Activated CD4-positive, alpha-beta T cell treated with anti-CD3 and anti-CD28 coated beads, Interleukin-2, amount 10 ng/mL, durations not matched to agents 24 days and 14 days (primary cell): ENCODE data around the gene RNU5B-1. TPM values are rescaled to one million over a fixed set of nuclear protein-coding genes. Genes with fewer than 3 reads are reported as not detected.
"Not testable (repeated sequence)": the region's sequence is repeated elsewhere in the genome, so short reads cannot be mapped to it uniquely, and the experiment has no call there.

ENCODE experiments used
- DNase-seq: peaks from one replicate; pipeline ENCODE4 v3.0.0; 2022
- H3K27ac Mint-ChIP-seq: one replicate; pipeline ENCODE4 v1.8.0; 2022; ENCODE audit warnings: mild to moderate bottlenecking, mixed read lengths
- H3K27me3 Mint-ChIP-seq: one replicate; pipeline ENCODE4 v1.8.0; 2022; ENCODE audit warnings: mixed read lengths
- H3K36me3 Mint-ChIP-seq: one replicate; pipeline ENCODE4 v1.8.0; 2022; ENCODE audit warnings: low read depth, mild to moderate bottlenecking, mixed read lengths
- H3K4me1 Mint-ChIP-seq: one replicate; pipeline ENCODE4 v1.8.0; 2021; ENCODE audit warnings: mixed read lengths
- H3K4me3 Mint-ChIP-seq: one replicate; pipeline ENCODE4 v1.8.0; 2022; ENCODE audit warnings: mild to moderate bottlenecking, moderate library complexity, mixed read lengths
- H3K9me3 Mint-ChIP-seq: one replicate; pipeline ENCODE4 v1.8.0; 2021; ENCODE audit warnings: mixed read lengths
- intact Hi-C: fragments of 100-400 bp; cut with micrococcal nuclease; formaldehyde crosslinking; loops from one replicate; pipeline ENCODE4 v1.15.1; 2023
- total RNA-seq: library from RNA; stranded (reverse); gene quantifications from 2 replicates; pipeline ENCODE4 v1.2.3, GENCODE V29; 2022

The RNU5B-1 gene
- total RNA-seq, 1 donor from 2014 or later: not detected

DNA sequence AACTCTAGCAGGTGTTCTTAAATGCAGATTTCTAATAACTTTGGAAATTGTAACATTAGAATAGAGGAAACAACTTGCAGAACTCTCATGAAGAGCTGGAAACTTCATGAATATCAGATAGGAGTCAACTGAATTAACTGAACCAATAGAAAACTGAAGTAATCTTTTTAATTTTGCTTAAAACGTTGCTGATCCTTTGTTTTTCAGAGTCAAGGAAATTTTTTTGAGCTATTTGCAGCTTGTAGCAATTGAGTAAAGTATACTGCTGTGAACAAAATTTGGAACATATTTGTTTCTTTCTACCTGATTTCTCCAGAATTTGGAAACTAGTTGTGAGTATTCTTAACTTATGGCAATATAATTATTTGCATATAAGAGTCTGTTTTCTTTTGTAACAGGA is 47.5 kb downstream of the RNU5B-1 start:
- H3K4me1 Mint-ChIP-seq, intact Hi-C loops, H3K4me3 Mint-ChIP-seq: not testable (repeated sequence)

More for the DNA sequence above, 47.5 kb downstream of the RNU5B-1 start:
- H3K36me3 Mint-ChIP-seq, H3K27ac Mint-ChIP-seq, DNase-seq: not testable (repeated sequence)
- Mint-ChIP-seq H3K27me3 (peaks cover 41% of the 10 kb centered on the region), H3K9me3 (peaks cover 12% of the 10 kb centered on the region)

Other genes with a start within 250 kb of the RNU5B-1 start
- not detected in 2 replicates for gene RASL12, start 236.7 kb upstream of the RNU5B-1 start, total RNA-seq
- gene KBTBD13, start 227.9 kb upstream of the RNU5B-1 start, total RNA-seq: not detected in 2 replicates
- 6.3 and 6.6 TPM in 2 replicates for gene UBAP1L, start 189.5 kb upstream of the RNU5B-1 start, total RNA-seq
- 59.9 and 60.1 TPM in 2 replicates for gene PDCD7, start 170.9 kb upstream of the RNU5B-1 start, total RNA-seq
- 62.8 and 63.5 TPM in 2 replicates for gene CLPX, start 119.3 kb upstream of the RNU5B-1 start, total RNA-seq
- gene CILP, start 93.2 kb upstream of the RNU5B-1 start, total RNA-seq: 0.02 TPM in 2 replicates
- gene PARP16, start 17.8 kb upstream of the RNU5B-1 start, total RNA-seq: 11.7 TPM in 2 replicates
- gene RNU5A-1, start 8.6 kb upstream of the RNU5B-1 start, total RNA-seq: not detected in 2 replicates
- not detected in 2 replicates for gene IGDCC3, start 73.3 kb downstream of the RNU5B-1 start, total RNA-seq
- gene IGDCC4, start 118.3 kb downstream of the RNU5B-1 start, total RNA-seq: 0.19 and 0.26 TPM in 2 replicates
- gene DPP8, start 213.0 kb downstream of the RNU5B-1 start, total RNA-seq: 31.4 and 36.0 TPM in 2 replicates
- gene HACD3, start 225.8 kb downstream of the RNU5B-1 start, total RNA-seq: 39.4 and 45.1 TPM in 2 replicates